CD1c-positive myeloid dendritic cell (primary cell): ENCODE results near the gene BSCL2.
"Not testable (repeated sequence)": the region's sequence is repeated elsewhere in the genome, so short reads cannot be mapped to it uniquely, and the experiment has no call there.

Experiments
- DNase-seq: peaks from one replicate; pipeline ENCODE4 v3.0.0-alpha.2; 2016; ENCODE audit errors: extremely low spot score

The BSCL2 gene

GRCh38 chr11:62719302-62719978 lies 12.2 kb upstream of the BSCL2 start:
- DNase-seq = no peak

- DNase-seq = no peak
Measured at GRCh38 chr11:62716816-62717215, 9.6 kb upstream of the BSCL2 start.

- no peak for DNase-seq
Measured at GRCh38 chr11:62716206-62716605, 9.0 kb upstream of the BSCL2 start.

- no peak for DNase-seq
Measured at GRCh38 chr11:62715150-62716130, 8.2 kb upstream of the BSCL2 start.

- no peak for DNase-seq
Measured at GRCh38 chr11:62713343-62713742, 6.1 kb upstream of the BSCL2 start.

- no peak for DNase-seq
Measured at GRCh38 chr11:62712861-62713260, 5.6 kb upstream of the BSCL2 start.

GRCh38 chr11:62712276-62712812 lies 5.1 kb upstream of the BSCL2 start:
- DNase-seq = no peak

- no peak for DNase-seq
Measured at GRCh38 chr11:62710001-62710345, 2.7 kb upstream of the BSCL2 start.

- peak; percentile 99 for DNase-seq
Measured at GRCh38 chr11:62709247-62710000, 2.2 kb upstream of the BSCL2 start.

GRCh38 chr11:62708793-62709192 lies 1.6 kb upstream of the BSCL2 start:
- no peak for DNase-seq

GRCh38 chr11:62708392-62708791 lies 1.2 kb upstream of the BSCL2 start:
- DNase-seq = no peak

GRCh38 chr11:62706850-62707247 lies 375 bp downstream of the BSCL2 start:
- no peak for DNase-seq

GRCh38 chr11:62705880-62706849 lies 1.1 kb downstream of the BSCL2 start:
- peak; percentile 98 for DNase-seq

- peak; percentile 38 for DNase-seq
Measured at GRCh38 chr11:62705413-62705812, 1.8 kb downstream of the BSCL2 start.

GRCh38 chr11:62703921-62704320 lies 3.3 kb downstream of the BSCL2 start:
- peak; percentile 15 for DNase-seq

- peak; percentile 82 for DNase-seq
Measured at GRCh38 chr11:62702246-62702645, 5.0 kb downstream of the BSCL2 start.

GRCh38 chr11:62694455-62695167 lies 12.6 kb downstream of the BSCL2 start:
- DNase-seq = peak; percentile 84

GRCh38 chr11:62693624-62694023 lies 13.6 kb downstream of the BSCL2 start:
- DNase-seq = not testable (repeated sequence)

GRCh38 chr11:62689421-62690183 lies 17.6 kb downstream of the BSCL2 start, which contains the start of gene LRRN4CL:
TSS of gene LRRN4CL (minus strand) at chr11:62689530. CDS start at chr11:62688508, 1,022 bp downstream.
- no peak for DNase-seq
